ENCODE measurements around the gene KIF1B. TPM values are rescaled to one million over a fixed set of nuclear protein-coding genes. Genes with fewer than 3 reads are reported as not detected.

Gene KIF1B
- total RNA-seq, 2 experiments from 2014 or later = 7.9 to 9.7 TPM

DNA sequence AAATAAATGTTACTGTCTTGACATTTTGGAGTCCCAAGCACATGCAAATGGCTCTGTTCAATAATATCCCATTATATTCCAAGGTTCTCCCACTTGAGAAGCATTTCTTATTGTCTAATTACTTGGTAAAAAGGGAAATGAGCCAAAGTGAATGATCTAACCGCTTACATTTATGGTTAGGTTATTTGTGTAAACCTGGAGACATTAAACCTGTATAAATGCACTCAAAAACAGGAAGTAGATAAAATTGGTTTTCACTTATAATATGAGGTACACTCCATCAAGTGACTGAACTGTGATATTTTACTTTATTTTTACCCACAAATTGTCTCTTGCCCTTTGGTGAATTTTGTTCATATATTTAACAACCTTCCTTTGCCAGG is 26.8 kb downstream of the KIF1B start:
- Mint-ChIP-seq H3K4me1 (ENCODE audit: low read depth) (peaks cover 9% of the 10 kb centered on the region), H3K27ac (no peak overlapping the region), H3K4me3 (no peak overlapping the region), H3K27me3 (no peaks in the 10 kb centered on the region), H3K36me3 (ENCODE audit: low read depth) (peaks cover 10% of the 10 kb centered on the region), H3K9me3 (no peaks in the 10 kb centered on the region)
- H3K4me3 ChIP-seq (ENCODE audit: low read length) = no peak overlapping the region
- intact Hi-C loops (cut with DNase I, micrococcal nuclease) = no loop called here
- no peaks in the 10 kb centered on the region for H3K9me3 ChIP-seq (ENCODE audit: control insufficient read depth in 1 of 2, insufficient read depth in 1 of 2, low read length in 2 of 2)
- ChIA-PET POLR2A (no interaction called here), CTCF (interaction anchor here (0.5 kb wide), 1 partner anchor 250 kb away, joined by 3 read pairs; no protein-coding TSS in a partner anchor)
- H3K27me3 ChIP-seq (ENCODE audit: control insufficient read depth in 1 of 2, insufficient read depth in 2 of 2, low read length in 2 of 2) = no peaks in the 10 kb centered on the region
- H3K36me3 ChIP-seq (ENCODE audit: insufficient read depth, low read length) = no peaks in the 10 kb centered on the region
- no peak overlapping the region for H3K27ac ChIP-seq (ENCODE audit: low read depth in 1 of 2, low read length in 2 of 2)
- H3K4me1 ChIP-seq (ENCODE audit: insufficient read depth, low read length) = no peaks in the 10 kb centered on the region
- TF ChIP-seq, protein P1, sequence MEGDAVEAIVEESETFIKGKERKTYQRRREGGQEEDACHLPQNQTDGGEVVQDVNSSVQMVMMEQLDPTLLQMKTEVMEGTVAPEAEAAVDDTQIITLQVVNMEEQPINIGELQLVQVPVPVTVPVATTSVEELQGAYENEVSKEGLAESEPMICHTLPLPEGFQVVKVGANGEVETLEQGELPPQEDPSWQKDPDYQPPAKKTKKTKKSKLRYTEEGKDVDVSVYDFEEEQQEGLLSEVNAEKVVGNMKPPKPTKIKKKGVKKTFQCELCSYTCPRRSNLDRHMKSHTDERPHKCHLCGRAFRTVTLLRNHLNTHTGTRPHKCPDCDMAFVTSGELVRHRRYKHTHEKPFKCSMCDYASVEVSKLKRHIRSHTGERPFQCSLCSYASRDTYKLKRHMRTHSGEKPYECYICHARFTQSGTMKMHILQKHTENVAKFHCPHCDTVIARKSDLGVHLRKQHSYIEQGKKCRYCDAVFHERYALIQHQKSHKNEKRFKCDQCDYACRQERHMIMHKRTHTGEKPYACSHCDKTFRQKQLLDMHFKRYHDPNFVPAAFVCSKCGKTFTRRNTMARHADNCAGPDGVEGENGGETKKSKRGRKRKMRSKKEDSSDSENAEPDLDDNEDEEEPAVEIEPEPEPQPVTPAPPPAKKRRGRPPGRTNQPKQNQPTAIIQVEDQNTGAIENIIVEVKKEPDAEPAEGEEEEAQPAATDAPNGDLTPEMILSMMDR (IDR thresholded peaks at IDR 0.05) = no peak
- ATAC-seq (ENCODE audit: poor library complexity) (no peak), DNase-seq (no peak)

DNA sequence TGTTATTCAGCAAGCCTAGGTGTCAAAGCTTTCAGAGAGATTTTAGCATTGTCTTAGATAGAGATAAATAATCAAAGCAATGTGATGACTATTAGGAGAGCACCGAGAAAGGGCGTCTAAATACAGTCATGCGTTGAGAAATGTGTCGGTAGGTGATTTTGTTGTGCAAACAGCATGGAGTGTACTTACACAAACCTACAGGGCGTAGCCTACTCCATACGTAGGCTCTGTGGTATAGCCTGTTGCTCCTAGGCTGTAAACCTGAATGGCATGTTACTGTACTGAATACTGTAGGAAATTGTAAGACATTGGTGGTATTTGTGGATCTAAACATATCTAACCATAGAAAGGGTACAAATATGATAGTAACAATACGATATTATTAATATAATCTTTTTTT is 31.8 kb downstream of the KIF1B start:
- H3K27me3 ChIP-seq (ENCODE audit: control insufficient read depth in 1 of 2, insufficient read depth in 2 of 2, low read length in 2 of 2) = no peaks in the 10 kb centered on the region
- ATAC-seq (ENCODE audit: poor library complexity) = no peak
- H3K36me3 ChIP-seq (ENCODE audit: insufficient read depth, low read length) = no peaks in the 10 kb centered on the region
- H3K4me1 ChIP-seq (ENCODE audit: insufficient read depth, low read length) = peaks cover 2% of the 10 kb centered on the region
- H3K4me3 ChIP-seq (ENCODE audit: low read length) = no peak overlapping the region
- CTCF ChIA-PET = no interaction called here
- intact Hi-C loops (cut with DNase I, micrococcal nuclease) = no loop called here
- Mint-ChIP-seq H3K9me3 (no peaks in the 10 kb centered on the region), H3K27ac (no peak overlapping the region), H3K4me3 (no peak overlapping the region), H3K36me3 (ENCODE audit: low read depth) (no peaks in the 10 kb centered on the region), H3K27me3 (no peaks in the 10 kb centered on the region), H3K4me1 (ENCODE audit: low read depth) (peaks cover 3% of the 10 kb centered on the region)
- TF ChIP-seq, protein P1 (IDR thresholded peaks at IDR 0.05) = no peak
- POLR2A ChIA-PET = no interaction called here
- H3K9me3 ChIP-seq (ENCODE audit: control insufficient read depth in 1 of 2, insufficient read depth in 1 of 2, low read length in 2 of 2) = no peaks in the 10 kb centered on the region
- no peak for DNase-seq
- no peak overlapping the region for H3K27ac ChIP-seq (ENCODE audit: low read depth in 1 of 2, low read length in 2 of 2)

DNA sequence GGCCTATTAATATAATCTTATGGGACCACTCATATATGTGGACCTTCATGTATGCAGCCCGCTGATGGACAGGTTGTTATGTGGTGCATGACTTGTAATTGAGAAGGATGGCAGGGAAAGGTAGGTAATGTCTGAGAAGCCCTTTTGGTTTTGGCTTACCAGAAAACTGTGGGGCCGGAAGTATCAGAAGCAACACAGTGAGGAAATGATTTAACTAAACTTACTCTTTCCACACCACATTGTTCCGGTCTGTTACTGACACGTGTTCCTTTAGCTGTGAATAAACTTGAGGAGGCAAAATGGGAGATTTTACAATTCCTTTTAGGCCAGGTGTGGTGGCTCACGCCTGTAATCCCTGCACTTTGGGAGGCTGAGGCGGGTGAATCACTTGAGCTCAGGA is 32.4 kb downstream of the KIF1B start:
- POLR2A ChIA-PET = interaction anchor here (0.6 kb wide), 1 partner anchor 107 kb away, joined by 3 read pairs; no protein-coding TSS in a partner anchor

More for the DNA sequence above, 32.4 kb downstream of the KIF1B start:
- Mint-ChIP-seq H3K27ac (no peak overlapping the region), H3K4me3 (no peak overlapping the region), H3K27me3 (no peaks in the 10 kb centered on the region), H3K36me3 (ENCODE audit: low read depth) (no peaks in the 10 kb centered on the region), H3K9me3 (no peaks in the 10 kb centered on the region), H3K4me1 (ENCODE audit: low read depth) (no peaks in the 10 kb centered on the region)
- peak in 1 of 14 experiments; percentile 32 for DNase-seq
- TF ChIP-seq, protein P1 (IDR thresholded peaks at IDR 0.05) = no peak
- no peaks in the 10 kb centered on the region for H3K27me3 ChIP-seq (ENCODE audit: control insufficient read depth in 1 of 2, insufficient read depth in 2 of 2, low read length in 2 of 2)
- H3K27ac ChIP-seq (ENCODE audit: low read depth in 1 of 2, low read length in 2 of 2) = no peak overlapping the region
- CTCF ChIA-PET = no interaction called here
- intact Hi-C loops (cut with DNase I, micrococcal nuclease) = no loop called here
- peaks cover 2% of the 10 kb centered on the region for H3K4me1 ChIP-seq (ENCODE audit: insufficient read depth, low read length)
- H3K36me3 ChIP-seq (ENCODE audit: insufficient read depth, low read length) = no peaks in the 10 kb centered on the region
- H3K9me3 ChIP-seq (ENCODE audit: control insufficient read depth in 1 of 2, insufficient read depth in 1 of 2, low read length in 2 of 2) = no peaks in the 10 kb centered on the region
- ATAC-seq (ENCODE audit: poor library complexity) = no peak
- no peak overlapping the region for H3K4me3 ChIP-seq (ENCODE audit: low read length)
